GM21381 (cell line): Measurements from ENCODE around the gene SNN.

Experiments used
- ATAC-seq: cut with Tn5 transposase; IDR thresholded peaks from one replicate; pipeline ENCODE4 v1.9.1; 2021; ENCODE audit warnings: mild to moderate bottlenecking, moderate library complexity; ENCODE audit not compliant: unreplicated experiment

SNN gene

GRCh38 chr16:11666103-11667055, 1.9 kb upstream of the SNN start:
- ATAC-seq, result no peak

GRCh38 chr16:11667221-11667823, 933 bp upstream of the SNN start:
- ATAC-seq, result no peak

GRCh38 chr16:11668623-11669379, 546 bp downstream of the SNN start:
- no peak for ATAC-seq

- ATAC-seq, result no peak
Measured at GRCh38 chr16:11669380-11670146, 1.3 kb downstream of the SNN start.

GRCh38 chr16:11670171-11671131, 2.2 kb downstream of the SNN start:
- no peak for ATAC-seq

- no peak for ATAC-seq
Measured at GRCh38 chr16:11671271-11671670, 3.0 kb downstream of the SNN start.

- ATAC-seq, result no peak
Measured at GRCh38 chr16:11671676-11672075, 3.4 kb downstream of the SNN start.

- no peak for ATAC-seq
Measured at GRCh38 chr16:11672206-11673090, 4.2 kb downstream of the SNN start.

GRCh38 chr16:11673091-11674000, 5.1 kb downstream of the SNN start:
- ATAC-seq, result no peak

GRCh38 chr16:11674001-11674817, 6.0 kb downstream of the SNN start:
- ATAC-seq, result no peak

- no peak for ATAC-seq
Measured at GRCh38 chr16:11674818-11675560, 6.7 kb downstream of the SNN start.

GRCh38 chr16:11675561-11676511, 7.6 kb downstream of the SNN start:
- no peak for ATAC-seq

- ATAC-seq, result no peak
Measured at GRCh38 chr16:11676799-11677198, 8.5 kb downstream of the SNN start.

- ATAC-seq, result no peak
Measured at GRCh38 chr16:11677451-11677951, 9.2 kb downstream of the SNN start.
